22Rv1 (cell line): ENCODE results near the gene PERM1.
A peak's percentile ranks its signal among the peaks of the same experiment; 100 is the strongest.

Source experiments
- H3K27ac ChIP-seq: fragments of 450-650 bp; 2 replicates; pipeline ENCODE4 v1.5.1; 2017
- CTCF ChIP-seq: fragments of 450-650 bp; IDR thresholded peaks from 2 replicates; pipeline ENCODE4 v1.5.1; 2017; ENCODE audit warnings: mild to moderate bottlenecking
- ZFX ChIP-seq: fragments of 450-650 bp; IDR thresholded peaks from 2 replicates; pipeline ENCODE4 v1.6.1; 2017; ENCODE audit warnings: antibody characterized with exemption, borderline replicate concordance

PERM1 gene

GRCh38 chr1:959731-960362 is 22.0 kb downstream of the PERM1 start:
- H3K27ac ChIP-seq, result peak overlapping the region; percentile 86

GRCh38 chr1:958823-959730 is 22.8 kb downstream of the PERM1 start, which contains the start of gene NOC2L:
TSS of gene NOC2L (minus strand) at chr1:959256. CDS start at chr1:959240, 16 bp downstream.
- H3K27ac ChIP-seq, result peak within 1 kb of the TSS; percentile 86
- no peak for TF ChIP-seq ZFX
- TF ChIP-seq CTCF, result no peak

More at GRCh38 chr1:959731-960362, 22.0 kb downstream of the PERM1 start:
- TF ChIP-seq ZFX (no peak), CTCF (no peak)

DNA sequence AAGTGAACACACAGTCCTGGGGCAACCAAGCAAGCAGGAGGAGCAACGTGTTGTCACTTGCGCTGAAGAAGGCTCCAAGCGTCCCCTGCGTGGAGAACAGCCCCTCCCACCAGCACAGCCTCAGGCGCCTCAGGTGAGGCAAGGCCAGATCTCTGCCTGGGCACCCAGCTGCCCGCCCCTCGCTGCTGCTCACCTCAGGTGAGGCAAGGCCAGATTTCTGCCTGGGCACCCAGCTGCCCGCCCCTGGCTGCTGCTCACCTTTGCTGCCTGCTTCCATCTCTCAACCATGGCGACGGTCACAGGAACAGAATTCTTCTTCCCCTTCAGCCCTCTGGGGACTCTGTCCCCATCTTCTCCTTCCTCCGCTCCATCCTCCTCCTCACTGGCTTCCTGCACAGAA is 25.3 kb downstream of the PERM1 start:
- TF ChIP-seq ZFX (no peak), CTCF (no peak)
- H3K27ac ChIP-seq, result no peak overlapping the region

DNA sequence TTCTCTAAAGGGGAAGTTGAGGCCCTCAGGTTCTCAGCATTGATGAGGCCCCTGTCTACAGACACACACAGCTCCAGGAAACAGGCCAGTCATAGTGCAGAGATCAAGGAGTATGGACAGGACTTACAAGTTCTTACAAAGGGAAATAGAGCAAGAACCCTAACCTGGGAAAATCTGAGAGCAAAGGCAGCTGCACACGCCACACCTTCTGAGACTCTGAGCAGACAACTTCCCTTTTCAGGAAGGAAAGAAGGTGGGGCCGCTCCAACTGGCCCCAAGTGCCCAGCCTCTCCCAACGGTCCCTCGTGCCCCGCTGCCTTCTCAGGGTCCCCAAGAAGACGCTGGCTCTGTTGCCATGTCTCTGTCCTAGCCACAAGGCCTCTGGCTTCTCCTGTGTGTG is 26.4 kb downstream of the PERM1 start:
- TF ChIP-seq CTCF (no peak), ZFX (no peak)
- no peak overlapping the region for H3K27ac ChIP-seq

GRCh38 chr1:954927-955326 is 27.0 kb downstream of the PERM1 start:
- TF ChIP-seq CTCF (no peak), ZFX (no peak)
- no peak overlapping the region for H3K27ac ChIP-seq

DNA sequence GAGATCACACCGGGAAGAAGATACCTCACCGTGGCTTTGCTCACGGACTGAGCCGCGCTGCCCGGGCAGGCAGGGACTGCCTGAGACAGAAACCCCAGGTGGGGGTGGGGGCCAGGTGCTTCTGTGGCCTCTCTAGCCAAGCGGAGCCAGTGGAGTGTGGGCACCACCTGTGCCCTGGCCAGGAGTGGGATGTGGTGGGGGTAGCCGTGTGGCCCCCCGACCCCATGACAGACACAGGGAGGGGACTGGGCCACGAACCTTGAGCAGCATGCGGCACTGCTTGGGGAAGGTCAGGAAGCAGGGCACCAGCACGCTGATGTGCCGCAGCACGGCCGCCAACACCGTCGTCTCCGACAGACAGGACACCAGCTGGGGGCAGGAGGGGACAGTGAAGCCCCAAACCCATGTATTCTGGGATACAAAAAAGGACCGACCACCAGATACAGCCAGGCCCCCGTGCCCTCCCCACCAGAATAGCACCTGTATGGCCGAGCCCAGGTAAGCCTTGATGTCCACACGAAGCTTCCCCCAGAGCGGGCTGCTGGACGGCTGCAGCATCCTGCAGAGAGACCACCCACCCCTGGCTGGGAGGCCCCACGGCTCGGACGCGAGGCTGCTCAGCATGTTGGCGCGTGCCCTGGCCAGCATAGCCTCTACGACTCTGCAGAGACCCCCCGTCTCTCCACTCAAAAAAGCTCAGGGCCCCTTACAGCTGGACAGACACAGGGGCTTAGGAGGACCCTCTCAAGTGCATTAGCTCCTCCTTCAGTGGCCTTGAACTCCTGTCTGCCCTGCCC is 28.2 kb downstream of the PERM1 start:
- TF ChIP-seq ZFX (no peak), CTCF (no peak)
- no peak overlapping the region for H3K27ac ChIP-seq
